SU-DHL-6 (cell line): ENCODE measurements around the gene BCAS3.

ENCODE experiments used
- EZH2phosphoT487 ChIP-seq: fragments of 200-600 bp; sonication (generic), shearing (Covaris generic); conservative IDR thresholded peaks from 2 replicates; pipeline ENCODE4 v1.6.1; 2018; ENCODE audit warnings: mild to moderate bottlenecking, antibody characterized with exemption, low read length, moderate library complexity, mixed read lengths
- TF ChIP-seq, protein P1 (sequence below): fragments of 200-600 bp; sonication (generic); IDR thresholded peaks from one replicate; pipeline ENCODE4 v1.5.1; 2017; ENCODE audit warnings: antibody characterized with exemption, mild to moderate bottlenecking, low read length, moderate library complexity; ENCODE audit not compliant: insufficient read depth, poor library complexity, severe bottlenecking

DNA sequence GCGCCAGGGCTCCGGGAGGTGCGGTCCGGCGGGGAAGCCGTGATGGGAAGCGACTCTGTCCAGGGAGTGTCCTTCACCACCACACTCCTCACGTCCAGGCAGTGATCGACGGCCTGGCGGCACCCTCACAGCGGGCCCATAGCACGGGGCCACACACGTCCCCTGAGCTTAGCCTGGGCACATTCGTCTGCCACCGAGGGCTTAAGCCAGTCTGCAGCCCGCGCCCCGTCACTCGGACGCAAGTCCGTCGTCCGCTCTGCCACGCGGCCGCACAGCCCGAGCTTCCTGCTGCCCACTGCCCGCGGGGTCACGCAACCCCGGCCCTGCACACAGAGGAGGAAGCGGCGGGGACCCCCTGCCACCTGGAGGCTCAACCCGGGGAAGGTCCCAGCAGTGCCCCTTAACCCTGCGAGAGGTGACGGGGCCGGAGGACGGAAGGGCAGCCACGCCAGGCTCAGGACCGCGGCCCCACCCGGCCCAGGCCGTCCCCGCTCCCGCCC, 719.0 kb downstream of the BCAS3 start:
- TF ChIP-seq, protein P1, sequence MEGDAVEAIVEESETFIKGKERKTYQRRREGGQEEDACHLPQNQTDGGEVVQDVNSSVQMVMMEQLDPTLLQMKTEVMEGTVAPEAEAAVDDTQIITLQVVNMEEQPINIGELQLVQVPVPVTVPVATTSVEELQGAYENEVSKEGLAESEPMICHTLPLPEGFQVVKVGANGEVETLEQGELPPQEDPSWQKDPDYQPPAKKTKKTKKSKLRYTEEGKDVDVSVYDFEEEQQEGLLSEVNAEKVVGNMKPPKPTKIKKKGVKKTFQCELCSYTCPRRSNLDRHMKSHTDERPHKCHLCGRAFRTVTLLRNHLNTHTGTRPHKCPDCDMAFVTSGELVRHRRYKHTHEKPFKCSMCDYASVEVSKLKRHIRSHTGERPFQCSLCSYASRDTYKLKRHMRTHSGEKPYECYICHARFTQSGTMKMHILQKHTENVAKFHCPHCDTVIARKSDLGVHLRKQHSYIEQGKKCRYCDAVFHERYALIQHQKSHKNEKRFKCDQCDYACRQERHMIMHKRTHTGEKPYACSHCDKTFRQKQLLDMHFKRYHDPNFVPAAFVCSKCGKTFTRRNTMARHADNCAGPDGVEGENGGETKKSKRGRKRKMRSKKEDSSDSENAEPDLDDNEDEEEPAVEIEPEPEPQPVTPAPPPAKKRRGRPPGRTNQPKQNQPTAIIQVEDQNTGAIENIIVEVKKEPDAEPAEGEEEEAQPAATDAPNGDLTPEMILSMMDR = no peak
- TF ChIP-seq EZH2phosphoT487 = no peak
